ENCODE measurements around the gene SEC22A. TPM values are rescaled to one million over a fixed set of nuclear protein-coding genes. Genes with fewer than 3 reads are reported as not detected.

The SEC22A gene
- total RNA-seq, 1 donor from 2014 or later, result 9.5 TPM

DNA sequence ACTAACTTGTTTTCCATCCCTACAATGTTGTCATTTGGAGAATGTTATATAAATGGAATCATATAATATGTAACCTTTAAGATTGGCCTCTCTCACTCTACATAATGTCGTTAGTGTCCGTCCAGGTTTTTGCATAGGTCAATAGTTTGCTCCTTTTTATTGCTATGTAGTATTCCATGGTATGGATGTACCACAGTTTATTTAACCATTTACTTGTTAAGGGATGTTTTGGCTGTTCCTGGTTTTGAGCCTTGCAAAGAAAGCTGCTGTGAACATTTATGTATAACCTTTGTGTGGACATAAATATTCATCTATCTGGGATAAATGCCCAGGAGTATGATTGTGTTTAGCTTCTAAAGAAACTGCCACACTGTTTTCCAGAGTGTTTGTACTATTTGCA is 34.1 kb upstream of the SEC22A start:
- TF ChIP-seq CTCF (IDR thresholded peaks at IDR 0.05; ENCODE audit: borderline replicate concordance), result no peak
- Histone ChIP-seq H3K27me3 (ENCODE audit: low read depth) (no peaks in the 10 kb centered on the region), H3K4me3 (no peak overlapping the region), H3K27ac (replicated peaks) (no peak overlapping the region), H3K4me1 (no peaks in the 10 kb centered on the region), H3K36me3 (peaks cover 36% of the 10 kb centered on the region), H3K9me3 (replicated peaks) (peaks cover 7% of the 10 kb centered on the region)
- intact Hi-C loops (cut with micrococcal nuclease), result no loop called here
- DNase-seq, result no peak

DNA sequence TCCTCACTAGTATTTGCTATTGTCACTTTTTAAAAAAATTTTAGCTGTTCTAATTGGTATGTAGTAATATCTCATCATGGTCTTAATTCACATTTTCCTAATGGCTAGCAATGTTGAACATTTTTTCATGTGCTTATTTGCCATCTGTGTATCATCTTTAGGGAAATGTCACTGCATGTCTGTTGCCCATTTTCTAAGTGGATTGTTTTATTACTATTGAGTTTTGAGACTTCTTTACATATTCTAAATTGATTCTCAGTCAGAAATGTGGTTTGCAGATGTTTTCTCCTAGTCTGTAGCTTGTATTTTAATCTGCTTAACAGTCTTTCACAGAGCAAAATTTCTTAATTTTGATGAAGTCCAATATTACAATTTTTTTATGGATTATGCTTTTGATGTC is 33.6 kb upstream of the SEC22A start:
- Histone ChIP-seq H3K9me3 (replicated peaks) (peaks cover 7% of the 10 kb centered on the region), H3K4me1 (no peaks in the 10 kb centered on the region), H3K36me3 (peaks cover 32% of the 10 kb centered on the region), H3K27me3 (ENCODE audit: low read depth) (no peaks in the 10 kb centered on the region), H3K4me3 (no peak overlapping the region), H3K27ac (replicated peaks) (no peak overlapping the region)
- no peak for TF ChIP-seq CTCF (IDR thresholded peaks at IDR 0.05; ENCODE audit: borderline replicate concordance)
- no peak for DNase-seq
- intact Hi-C loops (cut with micrococcal nuclease), result no loop called here

DNA sequence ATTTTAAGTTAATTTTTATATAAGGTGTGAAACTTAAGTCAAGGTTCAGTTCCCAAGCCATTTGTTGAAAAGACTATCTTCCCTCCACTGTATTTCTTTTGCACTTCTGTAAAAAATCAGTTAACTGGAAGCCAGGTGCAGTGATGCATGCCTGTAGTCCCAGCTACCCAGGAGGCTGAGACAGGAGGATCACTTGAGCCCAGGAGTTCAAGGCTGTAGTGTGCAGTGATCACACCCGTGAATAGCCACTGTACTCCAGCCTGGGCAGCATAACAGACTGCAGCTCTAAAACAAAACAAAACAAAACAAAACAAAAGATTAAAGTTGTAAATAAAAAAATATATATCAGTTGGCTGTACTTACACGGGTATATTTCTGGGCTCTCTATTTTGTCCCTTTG is 33.1 kb upstream of the SEC22A start:
- TF ChIP-seq CTCF (IDR thresholded peaks at IDR 0.05; ENCODE audit: borderline replicate concordance), result no peak

DNA sequence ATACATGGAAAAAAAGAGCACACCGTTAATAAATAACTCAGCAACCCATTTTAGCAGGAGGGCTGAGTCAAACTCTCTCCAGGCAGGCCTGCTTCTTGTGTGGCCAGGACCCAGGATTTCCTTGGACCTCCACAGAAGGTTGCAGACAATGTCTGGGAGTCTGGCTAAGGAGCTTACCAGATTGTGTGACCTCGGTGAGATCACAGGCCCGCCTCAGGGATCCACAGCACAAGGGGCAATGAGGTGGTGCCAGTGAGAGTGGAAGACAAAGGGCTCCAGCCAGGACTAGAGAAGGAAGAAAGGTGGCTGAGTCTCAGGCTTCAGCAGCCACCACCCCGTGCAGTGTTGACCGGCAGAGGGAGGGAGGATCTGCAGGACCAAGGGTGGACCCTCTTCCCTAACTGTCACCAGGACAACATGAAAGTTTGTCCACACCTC is 32.2 kb upstream of the SEC22A start:
- intact Hi-C loops (cut with micrococcal nuclease), result no loop called here

More for the DNA sequence above, 33.1 kb upstream of the SEC22A start:
- Histone ChIP-seq H3K27ac (replicated peaks) (no peak overlapping the region), H3K36me3 (peaks cover 28% of the 10 kb centered on the region), H3K27me3 (ENCODE audit: low read depth) (no peaks in the 10 kb centered on the region), H3K9me3 (replicated peaks) (peaks cover 7% of the 10 kb centered on the region), H3K4me1 (no peaks in the 10 kb centered on the region), H3K4me3 (no peak overlapping the region)
- no peak for DNase-seq
- intact Hi-C loops (cut with micrococcal nuclease), result no loop called here

DNA sequence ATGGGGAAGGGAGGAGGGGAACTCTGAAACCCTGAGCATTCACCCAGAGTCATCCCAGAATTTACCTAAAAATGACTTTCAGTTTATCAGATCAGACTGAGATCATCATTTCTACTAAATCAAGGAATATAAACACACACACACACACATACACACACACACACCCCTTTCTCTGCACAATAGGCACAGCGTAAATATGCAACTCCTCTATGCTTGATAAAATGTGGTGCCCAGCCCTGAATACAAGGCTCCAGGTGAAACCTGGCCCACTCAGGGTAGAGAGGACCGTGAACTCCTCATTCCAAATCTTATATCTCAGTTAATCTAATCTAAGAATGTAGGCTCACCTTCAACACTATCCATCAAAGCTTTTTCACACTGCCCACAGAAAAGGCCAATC is 31.8 kb upstream of the SEC22A start:
- intact Hi-C loops (cut with micrococcal nuclease), result no loop called here
- Histone ChIP-seq H3K36me3 (peaks cover 16% of the 10 kb centered on the region), H3K4me3 (no peak overlapping the region), H3K27me3 (ENCODE audit: low read depth) (no peaks in the 10 kb centered on the region), H3K9me3 (replicated peaks) (peaks cover 7% of the 10 kb centered on the region), H3K4me1 (no peaks in the 10 kb centered on the region), H3K27ac (replicated peaks) (no peak overlapping the region)
- no peak for DNase-seq
- TF ChIP-seq CTCF (IDR thresholded peaks at IDR 0.05; ENCODE audit: borderline replicate concordance), result no peak

More for the DNA sequence above, 32.2 kb upstream of the SEC22A start:
- DNase-seq, result no peak
- Histone ChIP-seq H3K4me1 (no peaks in the 10 kb centered on the region), H3K9me3 (replicated peaks) (peaks cover 7% of the 10 kb centered on the region), H3K27ac (replicated peaks) (no peak overlapping the region), H3K36me3 (peaks cover 20% of the 10 kb centered on the region), H3K4me3 (no peak overlapping the region), H3K27me3 (ENCODE audit: low read depth) (no peaks in the 10 kb centered on the region)
- TF ChIP-seq CTCF (IDR thresholded peaks at IDR 0.05; ENCODE audit: borderline replicate concordance), result no peak

GRCh38 chr3:123180791-123181190 is 21.0 kb upstream of the SEC22A start:
- no peak for DNase-seq
- no peak overlapping the region for H3K4me3 ChIP-seq
- peaks cover 3% of the 10 kb centered on the region for H3K36me3 ChIP-seq
- H3K27ac ChIP-seq (replicated peaks), result no peak overlapping the region
- no peak for TF ChIP-seq CTCF (IDR thresholded peaks at IDR 0.05; ENCODE audit: borderline replicate concordance)
- no peaks in the 10 kb centered on the region for H3K4me1 ChIP-seq
- H3K9me3 ChIP-seq (replicated peaks), result peaks cover 14% of the 10 kb centered on the region
- intact Hi-C loops (cut with micrococcal nuclease), result no loop called here
- H3K27me3 ChIP-seq (ENCODE audit: low read depth), result no peaks in the 10 kb centered on the region

Data from left ventricle myocardium inferior (tissue), 1 donor.